ENCODE data around the gene PEX14.

Gene PEX14

GRCh38 chr1:10520952-10521351, 46.2 kb downstream of the PEX14 start:
- DNase-seq (ENCODE audit: low spot score) = no peak
- TF ChIP-seq CTCF (IDR thresholded peaks at IDR 0.05; ENCODE audit: extremely low read depth, insufficient read depth, missing control alignments) = no peak
- in situ Hi-C loops (cut with MboI; ENCODE audit: low pct_unique_long_range_greater_than_20kb, low sequenced_read_pairs, unreplicated experiment) = loop anchor here (25.0 kb wide), 1 partner anchor 416 kb away; no protein-coding TSS in a partner anchor

DNA sequence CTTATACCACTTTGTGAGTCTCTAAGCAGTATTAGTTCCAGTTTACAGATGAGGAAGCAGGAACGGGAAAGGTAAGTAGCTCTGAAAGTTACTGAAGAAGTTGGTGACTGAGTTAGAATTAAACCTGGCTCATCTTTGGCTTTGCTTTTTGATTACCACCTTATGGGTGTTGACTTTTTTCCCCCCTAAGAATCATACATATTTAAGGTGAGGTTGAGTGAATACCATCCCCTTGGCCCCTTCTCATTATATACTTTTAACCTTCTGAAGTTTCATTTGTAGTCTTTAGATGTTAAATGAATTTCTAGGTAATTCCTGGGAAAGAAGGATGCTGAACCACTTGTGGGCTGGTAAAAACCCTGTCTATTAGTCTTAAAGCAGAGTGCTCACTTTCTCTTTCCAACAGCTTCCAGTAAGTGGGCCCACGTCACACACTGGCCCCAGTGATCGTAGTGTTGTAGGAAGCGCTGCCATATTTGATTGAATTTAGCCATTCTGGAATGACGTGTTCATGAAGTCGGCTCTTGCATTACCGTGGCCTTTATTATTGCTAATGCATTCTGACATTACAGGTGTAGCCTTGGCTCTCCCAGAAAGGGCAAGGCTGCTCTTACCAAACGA, 46.9 kb downstream of the PEX14 start:
- in situ Hi-C loops (cut with MboI; ENCODE audit: low pct_unique_long_range_greater_than_20kb, low sequenced_read_pairs, unreplicated experiment) = loop anchor here (25.0 kb wide), 1 partner anchor 416 kb away; no protein-coding TSS in a partner anchor
- no peak for DNase-seq (ENCODE audit: low spot score)
- TF ChIP-seq CTCF (IDR thresholded peaks at IDR 0.05; ENCODE audit: extremely low read depth, insufficient read depth, missing control alignments) = no peak

GRCh38 chr1:10522322-10522860, 47.6 kb downstream of the PEX14 start:
- no peak for TF ChIP-seq CTCF (IDR thresholded peaks at IDR 0.05; ENCODE audit: extremely low read depth, insufficient read depth, missing control alignments)
- no peak for DNase-seq (ENCODE audit: low spot score)
- in situ Hi-C loops (cut with MboI; ENCODE audit: low pct_unique_long_range_greater_than_20kb, low sequenced_read_pairs, unreplicated experiment) = loop anchor here (25.0 kb wide), 1 partner anchor 415 kb away; no protein-coding TSS in a partner anchor

- DNase-seq (ENCODE audit: low spot score) = no peak
- TF ChIP-seq CTCF (IDR thresholded peaks at IDR 0.05; ENCODE audit: extremely low read depth, insufficient read depth, missing control alignments) = no peak
- in situ Hi-C loops (cut with MboI; ENCODE audit: low pct_unique_long_range_greater_than_20kb, low sequenced_read_pairs, unreplicated experiment) = no loop called here
Measured at GRCh38 chr1:10525208-10525607, 50.5 kb downstream of the PEX14 start.

GRCh38 chr1:10528066-10529014, 53.6 kb downstream of the PEX14 start:
- TF ChIP-seq CTCF (IDR thresholded peaks at IDR 0.05; ENCODE audit: extremely low read depth, insufficient read depth, missing control alignments) = no peak
- in situ Hi-C loops (cut with MboI; ENCODE audit: low pct_unique_long_range_greater_than_20kb, low sequenced_read_pairs, unreplicated experiment) = no loop called here
- no peak for DNase-seq (ENCODE audit: low spot score)

- in situ Hi-C loops (cut with MboI; ENCODE audit: low pct_unique_long_range_greater_than_20kb, low sequenced_read_pairs, unreplicated experiment) = no loop called here
- no peak for TF ChIP-seq CTCF (IDR thresholded peaks at IDR 0.05; ENCODE audit: extremely low read depth, insufficient read depth, missing control alignments)
Measured at GRCh38 chr1:10529091-10529490, 54.3 kb downstream of the PEX14 start.

More at GRCh38 chr1:10529091-10529490, 54.3 kb downstream of the PEX14 start:
- no peak for DNase-seq (ENCODE audit: low spot score)

All from GM13977 (cell line).